Measurements from ENCODE around the gene NTM. TPM values are rescaled to one million over a fixed set of nuclear protein-coding genes. Genes with fewer than 3 reads are reported as not detected.

The NTM gene
- total RNA-seq, 2 donors from 2014 or later = not detected

- no peaks in the 10 kb centered on the region for H3K9me3 ChIP-seq
- no peak for ATAC-seq (ENCODE audit: insufficient number of reproducible peaks, low FRiP score, low read depth)
Measured at GRCh38 chr11:132123449-132123848, 753.0 kb downstream of the NTM start.

GRCh38 chr11:132123854-132124835, 753.7 kb downstream of the NTM start:
- Histone ChIP-seq H3K4me1 (ENCODE audit: control insufficient read depth in 1 of 2, low read depth in 2 of 2) (peaks cover 0 to 16% of the 10 kb centered on the region in 2 donors), H3K27me3 (replicated peaks; ENCODE audit: insufficient read depth) (no peaks in the 10 kb centered on the region), H3K9me3 (no peaks in the 10 kb centered on the region), H3K4me3 (no peak overlapping the region), H3K27ac (no peak overlapping the region), H3K36me3 (no peaks in the 10 kb centered on the region)
- no peak for ATAC-seq (ENCODE audit: insufficient number of reproducible peaks, low FRiP score, low read depth)
- DNase-seq (ENCODE audit: low spot score) = no peak
- TF ChIP-seq CTCF (IDR thresholded peaks at IDR 0.05) = no peak

More at GRCh38 chr11:132123449-132123848, 753.0 kb downstream of the NTM start:
- H3K36me3 ChIP-seq = no peaks in the 10 kb centered on the region
- H3K27me3 ChIP-seq (replicated peaks; ENCODE audit: insufficient read depth) = no peaks in the 10 kb centered on the region
- H3K4me1 ChIP-seq (ENCODE audit: control insufficient read depth in 1 of 2, low read depth in 2 of 2) = peaks cover 0 to 16% of the 10 kb centered on the region in 2 donors
- TF ChIP-seq CTCF (IDR thresholded peaks at IDR 0.05) = no peak
- H3K27ac ChIP-seq = no peak overlapping the region
- DNase-seq (ENCODE audit: low spot score) = no peak
- H3K4me3 ChIP-seq = no peak overlapping the region

- DNase-seq (ENCODE audit: low spot score) (no peak), ATAC-seq (ENCODE audit: insufficient number of reproducible peaks, low FRiP score, low read depth) (no peak)
- no peak for TF ChIP-seq CTCF (IDR thresholded peaks at IDR 0.05)
- H3K27me3 ChIP-seq (replicated peaks; ENCODE audit: insufficient read depth) = no peaks in the 10 kb centered on the region
- no peaks in the 10 kb centered on the region for H3K36me3 ChIP-seq
- H3K9me3 ChIP-seq = no peaks in the 10 kb centered on the region
- peak overlapping the region; percentile 54 for H3K4me3 ChIP-seq
- H3K27ac ChIP-seq = no peak overlapping the region
- peaks cover 0 to 16% of the 10 kb centered on the region in 2 donors for H3K4me1 ChIP-seq (ENCODE audit: control insufficient read depth in 1 of 2, low read depth in 2 of 2)
Measured at GRCh38 chr11:132125988-132126871, 755.8 kb downstream of the NTM start.

- ATAC-seq (ENCODE audit: insufficient number of reproducible peaks, low FRiP score, low read depth) (no peak), DNase-seq (ENCODE audit: low spot score) (no peak)
- Histone ChIP-seq H3K27ac (no peak overlapping the region), H3K9me3 (no peaks in the 10 kb centered on the region), H3K27me3 (replicated peaks; ENCODE audit: insufficient read depth) (no peaks in the 10 kb centered on the region), H3K36me3 (no peaks in the 10 kb centered on the region), H3K4me1 (ENCODE audit: control insufficient read depth in 1 of 2, low read depth in 2 of 2) (peaks cover 0 to 16% of the 10 kb centered on the region in 2 donors), H3K4me3 (peak overlapping the region; percentile 54)
- TF ChIP-seq CTCF (IDR thresholded peaks at IDR 0.05) = peak; percentile 22
Measured at GRCh38 chr11:132126973-132127899, 756.8 kb downstream of the NTM start.
